ENCODE data around the gene TACR1.

Gene TACR1

DNA sequence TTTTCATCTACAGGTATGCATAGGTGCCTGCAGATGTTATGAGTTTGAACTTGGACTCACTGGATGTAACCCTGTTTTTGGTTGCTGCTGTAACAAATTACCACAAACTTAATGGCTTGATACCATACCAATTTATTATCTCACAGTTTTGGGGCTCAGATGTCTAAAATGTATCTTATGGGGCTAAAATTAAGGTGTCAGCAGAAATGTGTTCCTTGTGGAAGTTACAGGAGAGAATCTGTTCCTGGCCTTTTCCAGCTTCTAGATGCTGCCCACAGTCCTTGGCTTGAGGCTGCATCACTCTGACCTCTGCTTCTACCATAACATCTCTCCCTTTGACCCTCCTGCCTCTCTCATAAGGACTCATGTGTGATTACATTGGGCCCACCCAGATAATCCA, 193.3 kb downstream of the TACR1 start:
- TF ChIP-seq, protein P1, sequence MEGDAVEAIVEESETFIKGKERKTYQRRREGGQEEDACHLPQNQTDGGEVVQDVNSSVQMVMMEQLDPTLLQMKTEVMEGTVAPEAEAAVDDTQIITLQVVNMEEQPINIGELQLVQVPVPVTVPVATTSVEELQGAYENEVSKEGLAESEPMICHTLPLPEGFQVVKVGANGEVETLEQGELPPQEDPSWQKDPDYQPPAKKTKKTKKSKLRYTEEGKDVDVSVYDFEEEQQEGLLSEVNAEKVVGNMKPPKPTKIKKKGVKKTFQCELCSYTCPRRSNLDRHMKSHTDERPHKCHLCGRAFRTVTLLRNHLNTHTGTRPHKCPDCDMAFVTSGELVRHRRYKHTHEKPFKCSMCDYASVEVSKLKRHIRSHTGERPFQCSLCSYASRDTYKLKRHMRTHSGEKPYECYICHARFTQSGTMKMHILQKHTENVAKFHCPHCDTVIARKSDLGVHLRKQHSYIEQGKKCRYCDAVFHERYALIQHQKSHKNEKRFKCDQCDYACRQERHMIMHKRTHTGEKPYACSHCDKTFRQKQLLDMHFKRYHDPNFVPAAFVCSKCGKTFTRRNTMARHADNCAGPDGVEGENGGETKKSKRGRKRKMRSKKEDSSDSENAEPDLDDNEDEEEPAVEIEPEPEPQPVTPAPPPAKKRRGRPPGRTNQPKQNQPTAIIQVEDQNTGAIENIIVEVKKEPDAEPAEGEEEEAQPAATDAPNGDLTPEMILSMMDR (conservative IDR thresholded peaks at IDR 0.05), result no peak
- H3K27ac ChIP-seq, result no peak overlapping the region

DNA sequence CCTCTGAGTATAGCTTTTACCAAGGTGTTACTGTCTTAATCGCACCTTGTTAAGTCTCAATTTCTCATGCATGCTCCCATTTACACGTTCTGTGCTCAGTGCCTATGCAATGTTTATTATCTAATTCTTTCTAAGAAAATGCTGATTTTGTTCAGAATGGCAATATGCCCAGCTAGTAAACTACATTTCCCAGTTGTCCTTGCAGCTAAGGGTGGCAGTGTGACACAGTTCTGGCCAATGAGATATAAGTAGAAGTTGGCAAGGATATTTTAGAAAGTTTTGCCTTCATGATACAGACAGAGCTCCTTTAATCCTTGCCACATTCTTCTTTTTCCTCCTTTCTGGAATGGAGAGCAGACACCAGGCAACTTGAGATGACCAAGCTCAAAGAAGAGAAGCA, 195.5 kb downstream of the TACR1 start:
- H3K27ac ChIP-seq, result no peak overlapping the region
- TF ChIP-seq, protein P1 (conservative IDR thresholded peaks at IDR 0.05), result no peak

DNA sequence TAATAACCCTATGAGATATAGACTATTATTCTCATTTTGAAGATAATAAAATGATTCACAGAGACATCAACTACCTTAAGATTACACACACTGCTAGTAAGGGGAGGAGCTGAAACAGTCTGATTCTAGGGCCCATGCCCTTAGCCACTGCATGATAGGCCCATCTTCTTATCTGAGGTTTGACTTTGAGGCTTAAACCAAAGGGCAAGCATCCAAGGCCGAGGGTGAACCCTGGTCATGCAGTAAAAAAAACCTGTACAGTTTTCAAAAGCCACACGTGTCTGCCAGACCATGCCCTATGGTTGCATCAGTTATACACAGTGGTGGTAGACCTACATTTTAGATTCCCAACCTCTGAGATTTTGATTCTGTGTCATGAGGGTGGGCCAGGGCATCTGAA, 196.0 kb downstream of the TACR1 start:
- no peak overlapping the region for H3K27ac ChIP-seq

DNA sequence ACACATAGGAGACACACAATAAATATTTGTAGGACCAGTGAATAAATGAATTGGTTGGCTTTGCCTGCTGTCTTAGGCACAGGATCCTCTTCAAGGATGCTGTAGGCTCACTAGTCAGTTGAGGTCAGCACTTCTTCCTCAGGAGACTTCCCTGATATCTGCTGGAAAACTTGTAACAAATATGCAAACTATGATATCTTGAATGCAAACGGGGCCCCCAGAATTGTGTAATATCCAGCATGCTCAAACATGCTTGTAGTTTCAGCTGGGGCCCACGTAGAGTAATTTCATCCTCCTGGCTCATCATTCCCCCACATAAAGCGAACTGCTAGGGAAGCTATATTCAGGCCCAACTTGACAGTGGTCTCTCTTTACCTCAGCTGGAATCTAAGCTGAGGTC, 197.3 kb downstream of the TACR1 start:
- TF ChIP-seq, protein P1 (conservative IDR thresholded peaks at IDR 0.05), result no peak
- no peak overlapping the region for H3K27ac ChIP-seq

More for the DNA sequence above, 196.0 kb downstream of the TACR1 start:
- TF ChIP-seq, protein P1 (conservative IDR thresholded peaks at IDR 0.05), result no peak

DNA sequence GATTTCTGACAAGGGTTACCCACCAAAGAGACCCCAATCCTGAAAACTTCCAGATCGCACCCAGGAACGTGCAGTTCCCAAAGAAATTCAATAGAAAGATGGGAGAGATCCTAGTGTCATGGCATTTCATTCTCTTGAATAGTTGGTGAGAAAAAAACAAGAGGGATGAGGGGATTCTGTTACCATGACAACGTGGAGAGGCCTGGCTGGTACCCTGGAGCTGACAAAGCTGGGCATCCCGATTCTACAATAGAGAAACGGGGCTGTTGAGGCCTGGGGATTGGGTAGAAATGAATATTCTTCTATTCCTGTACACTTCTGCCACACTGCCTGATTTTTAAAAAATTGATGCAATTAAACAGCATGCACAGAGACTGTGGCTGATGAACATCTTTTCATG, 199.9 kb downstream of the TACR1 start:
- H3K27ac ChIP-seq, result no peak overlapping the region
- TF ChIP-seq, protein P1 (conservative IDR thresholded peaks at IDR 0.05), result no peak
